ENCODE measurements around the gene FBN1. TPM values are rescaled to one million over a fixed set of nuclear protein-coding genes. Genes with fewer than 3 reads are reported as not detected.

FBN1 gene
- total RNA-seq, 1 donor from 2014 or later = 102 TPM

DNA sequence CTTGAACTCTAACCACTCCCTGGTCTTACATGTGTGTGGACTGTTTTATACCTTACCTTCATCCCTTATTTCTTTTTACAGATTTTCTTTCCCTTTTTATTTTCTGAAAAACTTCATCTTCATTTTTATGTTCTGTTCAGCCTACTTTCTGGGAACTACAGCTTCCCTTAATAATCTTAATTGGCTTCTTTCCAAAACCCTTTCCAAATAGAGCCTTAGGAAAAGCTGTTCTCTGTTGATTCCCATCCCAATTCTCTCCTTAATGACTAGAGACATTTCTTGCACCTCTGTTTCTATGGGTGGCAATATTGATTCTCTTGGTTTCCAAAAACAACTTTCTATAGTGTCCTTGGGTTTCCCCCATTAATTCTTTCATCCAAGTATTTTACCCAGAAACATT is 179.4 kb downstream of the FBN1 start:
- Histone ChIP-seq H3K9me3 (no peaks in the 10 kb centered on the region), H3K27me3 (no peaks in the 10 kb centered on the region), H3K4me3 (no peak overlapping the region), H3K27ac (no peak overlapping the region), H3K36me3 (peaks cover 0 to 71% of the 10 kb centered on the region in 2 donors), H3K4me1 (no peaks in the 10 kb centered on the region)
- TF ChIP-seq POLR2A (IDR thresholded peaks at IDR 0.05) = no peak
- no peak for TF ChIP-seq POLR2AphosphoS5 (IDR thresholded peaks at IDR 0.05; ENCODE audit: insufficient read depth in 1 of 2, low read depth in 1 of 2)
- TF ChIP-seq, protein P1, sequence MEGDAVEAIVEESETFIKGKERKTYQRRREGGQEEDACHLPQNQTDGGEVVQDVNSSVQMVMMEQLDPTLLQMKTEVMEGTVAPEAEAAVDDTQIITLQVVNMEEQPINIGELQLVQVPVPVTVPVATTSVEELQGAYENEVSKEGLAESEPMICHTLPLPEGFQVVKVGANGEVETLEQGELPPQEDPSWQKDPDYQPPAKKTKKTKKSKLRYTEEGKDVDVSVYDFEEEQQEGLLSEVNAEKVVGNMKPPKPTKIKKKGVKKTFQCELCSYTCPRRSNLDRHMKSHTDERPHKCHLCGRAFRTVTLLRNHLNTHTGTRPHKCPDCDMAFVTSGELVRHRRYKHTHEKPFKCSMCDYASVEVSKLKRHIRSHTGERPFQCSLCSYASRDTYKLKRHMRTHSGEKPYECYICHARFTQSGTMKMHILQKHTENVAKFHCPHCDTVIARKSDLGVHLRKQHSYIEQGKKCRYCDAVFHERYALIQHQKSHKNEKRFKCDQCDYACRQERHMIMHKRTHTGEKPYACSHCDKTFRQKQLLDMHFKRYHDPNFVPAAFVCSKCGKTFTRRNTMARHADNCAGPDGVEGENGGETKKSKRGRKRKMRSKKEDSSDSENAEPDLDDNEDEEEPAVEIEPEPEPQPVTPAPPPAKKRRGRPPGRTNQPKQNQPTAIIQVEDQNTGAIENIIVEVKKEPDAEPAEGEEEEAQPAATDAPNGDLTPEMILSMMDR (IDR thresholded peaks at IDR 0.05) = no peak
- no peak for DNase-seq (ENCODE audit: extremely low spot score in 2 of 2)
- intact Hi-C loops (cut with DNase I) = no loop called here

GRCh38 chr15:48465410-48465809 is 180.1 kb downstream of the FBN1 start:
- Histone ChIP-seq H3K4me1 (no peaks in the 10 kb centered on the region), H3K4me3 (no peak overlapping the region), H3K36me3 (peaks cover 0 to 66% of the 10 kb centered on the region in 2 donors), H3K9me3 (no peaks in the 10 kb centered on the region), H3K27ac (no peak overlapping the region), H3K27me3 (no peaks in the 10 kb centered on the region)
- intact Hi-C loops (cut with DNase I) = no loop called here
- TF ChIP-seq POLR2AphosphoS5 (IDR thresholded peaks at IDR 0.05; ENCODE audit: insufficient read depth in 1 of 2, low read depth in 1 of 2) (no peak), POLR2A (IDR thresholded peaks at IDR 0.05) (no peak)
- TF ChIP-seq, protein P1 (IDR thresholded peaks at IDR 0.05) = no peak
- no peak for DNase-seq (ENCODE audit: extremely low spot score in 2 of 2)

DNA sequence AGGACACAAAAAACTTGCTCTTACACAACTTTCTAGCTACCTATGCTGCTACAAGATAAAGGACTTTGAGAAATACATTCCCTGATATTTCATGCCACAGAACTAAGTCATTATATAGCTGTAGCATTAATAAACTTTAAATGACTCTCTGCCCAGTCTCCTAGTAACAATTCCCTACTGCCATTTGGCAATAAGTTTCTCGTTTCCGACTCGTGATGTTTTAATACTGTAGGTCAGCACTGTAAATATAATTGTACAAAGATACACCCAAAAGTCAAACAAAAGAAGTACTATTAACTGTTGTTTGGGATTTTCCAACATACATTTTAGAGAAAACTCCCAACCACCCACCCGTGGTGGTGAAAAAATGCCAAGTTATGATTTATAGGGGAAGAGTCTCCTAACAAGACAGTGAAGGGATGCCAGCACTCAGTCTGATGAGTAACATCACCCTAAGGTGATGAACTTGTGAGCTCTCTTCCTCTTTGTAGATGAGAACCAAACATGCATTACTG is 182.1 kb downstream of the FBN1 start:
- Histone ChIP-seq H3K36me3 (peaks cover 0 to 61% of the 10 kb centered on the region in 2 donors), H3K27ac (no peak overlapping the region)
- intact Hi-C loops (cut with DNase I) = no loop called here

DNA sequence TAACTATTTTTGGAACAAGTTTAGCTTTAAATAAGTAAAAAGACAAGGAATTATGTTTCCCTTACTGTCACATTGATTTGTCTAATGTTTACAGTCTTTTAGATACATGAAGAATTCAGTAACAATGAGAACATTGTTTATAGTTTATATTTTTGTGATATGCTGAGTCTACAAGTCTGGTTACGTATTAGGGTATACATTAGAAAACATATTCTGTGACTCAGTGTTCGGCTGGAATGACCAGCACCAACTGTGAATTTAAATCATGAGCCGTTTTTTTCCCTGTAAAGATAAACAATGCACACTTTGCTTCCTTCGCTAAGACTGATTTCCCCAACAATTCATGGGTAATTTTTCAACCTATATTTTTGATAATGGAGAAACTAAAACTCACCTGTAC is 182.8 kb downstream of the FBN1 start:
- no peak for DNase-seq (ENCODE audit: extremely low spot score in 2 of 2)
- no peak for TF ChIP-seq POLR2AphosphoS5 (IDR thresholded peaks at IDR 0.05; ENCODE audit: insufficient read depth in 1 of 2, low read depth in 1 of 2)
- TF ChIP-seq POLR2A (IDR thresholded peaks at IDR 0.05) = no peak
- TF ChIP-seq, protein P1 (IDR thresholded peaks at IDR 0.05) = no peak
- H3K4me3 ChIP-seq = no peak overlapping the region
- no peaks in the 10 kb centered on the region for H3K9me3 ChIP-seq
- no peaks in the 10 kb centered on the region for H3K4me1 ChIP-seq
- intact Hi-C loops (cut with DNase I) = no loop called here
- peaks cover 0 to 54% of the 10 kb centered on the region in 2 donors for H3K36me3 ChIP-seq
- no peaks in the 10 kb centered on the region for H3K27me3 ChIP-seq
- no peak overlapping the region for H3K27ac ChIP-seq

More for the DNA sequence above, 182.1 kb downstream of the FBN1 start:
- no peak overlapping the region for H3K4me3 ChIP-seq
- no peaks in the 10 kb centered on the region for H3K9me3 ChIP-seq
- no peaks in the 10 kb centered on the region for H3K27me3 ChIP-seq
- TF ChIP-seq, protein P1 (IDR thresholded peaks at IDR 0.05) = no peak
- TF ChIP-seq POLR2A (IDR thresholded peaks at IDR 0.05) (no peak), POLR2AphosphoS5 (IDR thresholded peaks at IDR 0.05; ENCODE audit: insufficient read depth in 1 of 2, low read depth in 1 of 2) (no peak)
- no peak for DNase-seq (ENCODE audit: extremely low spot score in 2 of 2)
- no peaks in the 10 kb centered on the region for H3K4me1 ChIP-seq

DNA sequence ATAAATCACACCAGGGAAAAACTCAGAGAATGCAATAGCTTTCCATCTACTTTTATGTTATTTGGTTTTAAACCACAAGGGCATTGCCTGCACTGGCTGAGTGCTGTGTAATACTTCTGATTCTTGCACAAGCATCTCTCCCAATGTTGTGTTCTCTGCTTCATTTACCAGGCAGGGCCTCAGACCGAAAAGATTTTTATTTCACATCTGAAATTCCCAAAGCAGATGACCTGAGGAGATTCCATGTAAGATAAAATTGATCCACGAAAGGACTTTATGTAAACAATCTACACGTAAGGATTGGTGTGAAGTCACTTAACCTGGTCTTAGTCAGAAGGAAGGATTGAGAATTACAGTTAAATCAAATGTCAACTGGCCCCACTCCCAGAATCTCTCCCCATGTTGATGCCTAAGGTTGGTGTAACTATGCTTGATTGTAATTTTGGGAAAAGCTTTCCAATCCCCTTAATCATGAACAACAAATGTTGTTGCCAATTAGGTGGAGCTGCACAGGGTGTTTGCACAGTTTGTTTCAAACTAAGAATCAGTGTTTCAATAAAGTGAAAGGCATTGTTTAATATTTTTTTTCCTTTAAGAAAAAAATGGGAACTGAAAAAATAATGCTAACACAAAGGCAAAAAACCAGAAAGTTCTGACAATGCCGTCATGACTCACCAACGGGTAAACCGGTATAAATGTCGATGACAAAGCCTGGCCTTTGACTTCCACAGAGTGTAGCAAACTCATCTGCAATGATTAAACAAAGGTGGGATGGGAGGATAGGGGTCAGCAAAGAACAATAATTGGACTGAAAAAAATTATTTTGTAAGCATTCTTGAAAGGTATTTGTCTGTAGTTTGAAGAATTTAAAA is 185.7 kb downstream of the FBN1 start:
- no peak overlapping the region for H3K4me3 ChIP-seq
- peak overlapping the region; percentile 45 for H3K27ac ChIP-seq
- H3K4me1 ChIP-seq = no peaks in the 10 kb centered on the region
- H3K9me3 ChIP-seq = no peaks in the 10 kb centered on the region
- no peaks in the 10 kb centered on the region for H3K27me3 ChIP-seq
- intact Hi-C loops (cut with DNase I) = no loop called here
- TF ChIP-seq, protein P1 (IDR thresholded peaks at IDR 0.05) = no peak
- TF ChIP-seq POLR2AphosphoS5 (IDR thresholded peaks at IDR 0.05; ENCODE audit: insufficient read depth in 1 of 2, low read depth in 1 of 2) = no peak
- no peak for TF ChIP-seq POLR2A (IDR thresholded peaks at IDR 0.05)
- H3K36me3 ChIP-seq = peaks cover 0 to 43% of the 10 kb centered on the region in 2 donors
- no peak for DNase-seq (ENCODE audit: extremely low spot score in 2 of 2)

Measured in vagina (tissue), 2 donors.